Brain microvascular endothelial cell (primary cell): ENCODE data around the gene VPS13D.

ENCODE experiments used
- DNase-seq: peaks from one replicate; pipeline ENCODE4 v3.0.0-alpha.2; 2020
- H3K27ac ChIP-seq: fragments of 250-450 bp; sonication (Bioruptor Pico); 2 replicates; pipeline ENCODE4 v1.5.1; 2020; ENCODE audit warnings: mild to moderate bottlenecking, moderate library complexity
- H3K27me3 ChIP-seq: fragments of 250-450 bp; sonication (Bioruptor Pico); replicated peaks from 2 replicates; pipeline ENCODE4 v1.5.1; 2020; ENCODE audit warnings: mild to moderate bottlenecking
- H3K36me3 ChIP-seq: fragments of 250-450 bp; sonication (Bioruptor Pico); replicated peaks from 2 replicates; pipeline ENCODE4 v1.5.1; 2020; ENCODE audit warnings: mild to moderate bottlenecking
- H3K4me3 ChIP-seq: 2 replicates; pipeline ENCODE4 v1.5.1; 2011; ENCODE audit warnings: low read depth, mild to moderate bottlenecking, control low read depth, low read length, moderate library complexity
- CTCF ChIP-seq: IDR thresholded peaks from 2 replicates; pipeline ENCODE4 v1.5.1; 2011; ENCODE audit warnings: low read depth, mild to moderate bottlenecking, moderate library complexity, low read length, control low read depth, inconsistent platforms; ENCODE audit errors: missing control alignments
- in situ Hi-C: cut with HindIII; loops from 2 replicates; pipeline ENCODE4 v1.10.0; 2017; ENCODE audit warnings: low sequenced_read_pairs, low pct_ligation_motif_present

VPS13D gene

GRCh38 chr1:12543740-12544154, 313.9 kb downstream of the VPS13D start:
- peak overlapping the region; percentile 99 for H3K27ac ChIP-seq
- H3K36me3 ChIP-seq = no peaks in the 10 kb centered on the region
- H3K4me3 ChIP-seq = no peak overlapping the region
- DNase-seq = peak; percentile 58
- no peak for TF ChIP-seq CTCF
- in situ Hi-C loops = no loop called here
- no peaks in the 10 kb centered on the region for H3K27me3 ChIP-seq

GRCh38 chr1:12544357-12544756, 314.5 kb downstream of the VPS13D start:
- no peak for DNase-seq
- in situ Hi-C loops = no loop called here
- peak overlapping the region; percentile 99 for H3K27ac ChIP-seq

GRCh38 chr1:12544992-12545391, 315.2 kb downstream of the VPS13D start:
- Histone ChIP-seq H3K4me3 (no peak overlapping the region), H3K27ac (peak overlapping the region; percentile 99), H3K27me3 (no peaks in the 10 kb centered on the region), H3K36me3 (no peaks in the 10 kb centered on the region)
- TF ChIP-seq CTCF = no peak
- in situ Hi-C loops = no loop called here
- DNase-seq = no peak

More at GRCh38 chr1:12544357-12544756, 314.5 kb downstream of the VPS13D start:
- no peaks in the 10 kb centered on the region for H3K27me3 ChIP-seq
- no peak overlapping the region for H3K4me3 ChIP-seq
- no peak for TF ChIP-seq CTCF
- no peaks in the 10 kb centered on the region for H3K36me3 ChIP-seq

- Histone ChIP-seq H3K36me3 (no peaks in the 10 kb centered on the region), H3K27ac (peak overlapping the region; percentile 100), H3K4me3 (no peak overlapping the region), H3K27me3 (no peaks in the 10 kb centered on the region)
- no peak for DNase-seq
- TF ChIP-seq CTCF = no peak
- in situ Hi-C loops = no loop called here
Observed at GRCh38 chr1:12546771-12547585, 317.1 kb downstream of the VPS13D start.

- TF ChIP-seq CTCF = no peak
- Histone ChIP-seq H3K27me3 (no peaks in the 10 kb centered on the region), H3K36me3 (no peaks in the 10 kb centered on the region), H3K4me3 (no peak overlapping the region), H3K27ac (peak overlapping the region; percentile 100)
- in situ Hi-C loops = no loop called here
- DNase-seq = no peak
Observed at GRCh38 chr1:12547586-12548225, 317.9 kb downstream of the VPS13D start.
